Measurements from ENCODE around the gene KCP. TPM values are rescaled to one million over a fixed set of nuclear protein-coding genes. Genes with fewer than 3 reads are reported as not detected.
A peak's percentile ranks its signal among the peaks of the same experiment; 100 is the strongest.

Gene KCP
- total RNA-seq, 4 donors from 2014 or later = 0.46 to 3.3 (median 1.2) TPM

DNA sequence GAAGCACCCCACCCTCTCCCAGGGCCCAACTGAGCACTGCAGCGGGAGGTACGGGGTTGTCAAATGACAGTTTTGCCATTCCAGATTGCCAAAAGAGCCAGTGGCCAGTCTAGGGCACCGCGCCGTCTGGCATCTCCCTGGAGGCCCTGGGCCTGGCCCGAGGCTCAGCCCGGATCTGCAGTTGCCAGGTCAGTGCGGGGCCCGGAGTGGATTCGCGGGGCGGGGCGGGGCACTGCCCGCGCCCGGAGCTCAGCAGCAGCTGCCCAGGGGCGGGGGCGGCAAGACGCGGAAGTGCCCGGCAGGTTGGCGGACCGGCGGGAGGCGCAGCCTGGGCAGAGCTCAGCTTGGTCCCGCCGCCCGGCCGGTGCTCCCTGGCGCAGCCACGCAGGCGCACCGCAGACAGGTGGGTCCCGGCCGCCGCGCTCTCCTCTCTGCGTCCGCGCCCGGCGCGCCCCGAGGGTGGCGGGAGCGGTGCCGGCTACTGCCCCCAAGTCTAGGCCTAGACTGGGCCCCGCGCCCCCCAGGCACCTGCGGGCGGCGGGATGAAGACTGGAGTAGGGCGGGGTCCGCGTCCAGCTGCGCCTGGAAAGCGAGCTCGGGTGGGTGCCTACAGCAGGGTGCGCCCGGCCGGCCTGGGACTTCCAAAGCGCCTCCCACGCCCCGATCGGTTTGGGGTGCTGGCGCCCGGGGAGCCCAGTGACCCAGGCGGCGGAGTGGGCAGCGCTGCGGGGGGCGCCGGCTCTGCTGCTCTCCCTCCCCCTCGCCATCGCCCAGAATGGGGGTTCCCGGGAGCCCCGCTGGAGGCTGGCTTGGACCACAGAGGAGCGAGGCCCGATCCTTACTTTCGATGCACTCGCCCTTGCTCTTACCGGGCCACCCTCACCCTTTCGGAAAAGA lies 27.4 kb upstream of the KCP start, which contains the start of gene IRF5:
Gene IRF5 (plus strand): TSS at position 281 of the 897 bp plus-strand sequence. CDS start 4,155 bp downstream, outside the sequence.
- TF ChIP-seq, protein P1, sequence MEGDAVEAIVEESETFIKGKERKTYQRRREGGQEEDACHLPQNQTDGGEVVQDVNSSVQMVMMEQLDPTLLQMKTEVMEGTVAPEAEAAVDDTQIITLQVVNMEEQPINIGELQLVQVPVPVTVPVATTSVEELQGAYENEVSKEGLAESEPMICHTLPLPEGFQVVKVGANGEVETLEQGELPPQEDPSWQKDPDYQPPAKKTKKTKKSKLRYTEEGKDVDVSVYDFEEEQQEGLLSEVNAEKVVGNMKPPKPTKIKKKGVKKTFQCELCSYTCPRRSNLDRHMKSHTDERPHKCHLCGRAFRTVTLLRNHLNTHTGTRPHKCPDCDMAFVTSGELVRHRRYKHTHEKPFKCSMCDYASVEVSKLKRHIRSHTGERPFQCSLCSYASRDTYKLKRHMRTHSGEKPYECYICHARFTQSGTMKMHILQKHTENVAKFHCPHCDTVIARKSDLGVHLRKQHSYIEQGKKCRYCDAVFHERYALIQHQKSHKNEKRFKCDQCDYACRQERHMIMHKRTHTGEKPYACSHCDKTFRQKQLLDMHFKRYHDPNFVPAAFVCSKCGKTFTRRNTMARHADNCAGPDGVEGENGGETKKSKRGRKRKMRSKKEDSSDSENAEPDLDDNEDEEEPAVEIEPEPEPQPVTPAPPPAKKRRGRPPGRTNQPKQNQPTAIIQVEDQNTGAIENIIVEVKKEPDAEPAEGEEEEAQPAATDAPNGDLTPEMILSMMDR (IDR thresholded peaks at IDR 0.05) = no peak
- DNase-seq (ENCODE audit: low spot score) = no peak
- peak; percentile 72 for ATAC-seq (ENCODE audit: low FRiP score)

DNA sequence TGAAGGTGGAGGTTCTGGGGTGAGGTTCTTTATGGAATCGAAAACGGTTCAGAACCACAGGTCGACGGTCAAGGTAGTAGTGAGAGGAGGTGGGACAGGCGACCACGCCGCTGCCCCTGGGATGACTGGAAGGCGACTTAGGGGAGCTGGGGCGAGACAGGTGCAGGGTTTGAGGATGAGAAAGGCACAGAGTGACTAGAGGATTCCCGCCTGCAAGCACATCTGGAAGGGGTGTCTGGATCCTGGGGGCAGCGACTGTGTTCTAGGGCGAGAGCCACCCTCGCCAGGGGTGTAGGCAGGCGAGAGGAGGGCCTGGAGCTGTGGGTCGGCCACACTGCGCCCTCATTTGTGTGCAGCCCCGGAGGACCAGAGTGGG lies 26.8 kb upstream of the KCP start:
- TF ChIP-seq, protein P1 (IDR thresholded peaks at IDR 0.05) = no peak
- DNase-seq (ENCODE audit: low spot score) = no peak
- no peak for ATAC-seq (ENCODE audit: low FRiP score)

DNA sequence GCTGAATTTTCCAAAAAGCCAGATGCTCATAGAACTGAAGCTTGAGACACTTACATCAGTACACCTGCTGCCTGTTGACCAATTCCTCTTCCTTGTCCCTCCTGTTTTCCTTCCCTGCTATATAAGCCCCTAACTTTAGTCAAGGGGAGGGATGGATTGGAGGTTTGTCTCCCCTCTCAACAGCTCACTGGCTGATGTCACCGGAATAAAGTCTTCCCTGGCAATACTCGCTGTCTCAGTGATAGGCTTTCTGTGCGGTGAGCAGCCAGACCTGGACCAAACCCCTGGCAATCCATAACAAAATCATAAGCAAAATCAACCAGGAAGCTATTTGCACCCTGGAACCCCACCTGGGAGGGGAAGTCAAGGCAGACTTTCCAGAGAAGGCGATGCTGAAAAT lies 26.3 kb upstream of the KCP start:
- TF ChIP-seq, protein P1 (IDR thresholded peaks at IDR 0.05) = no peak
- ATAC-seq (ENCODE audit: low FRiP score) (no peak), DNase-seq (ENCODE audit: low spot score) (no peak)

DNA sequence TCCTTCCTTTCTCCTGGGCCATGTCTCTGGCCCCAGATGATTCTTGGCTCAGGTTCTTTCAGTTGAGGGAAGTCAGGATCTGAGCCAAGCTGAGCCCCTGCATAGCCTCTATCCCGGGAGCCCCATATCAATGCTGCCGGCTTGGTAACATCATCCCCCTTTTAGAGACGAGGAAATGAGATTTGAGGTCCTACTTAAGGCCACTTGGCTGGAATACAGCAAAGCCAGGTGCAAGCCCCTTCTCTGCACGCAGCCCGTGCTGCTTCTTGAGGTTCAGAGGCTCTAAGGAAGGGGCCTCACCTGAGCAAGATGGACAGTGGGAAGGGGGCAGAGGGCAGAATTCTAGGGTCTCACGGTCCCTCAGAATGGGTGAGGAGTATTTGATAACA lies 24.8 kb upstream of the KCP start:
- TF ChIP-seq, protein P1 (IDR thresholded peaks at IDR 0.05) = no peak
- DNase-seq (ENCODE audit: low spot score) (no peak), ATAC-seq (ENCODE audit: low FRiP score) (no peak)

DNA sequence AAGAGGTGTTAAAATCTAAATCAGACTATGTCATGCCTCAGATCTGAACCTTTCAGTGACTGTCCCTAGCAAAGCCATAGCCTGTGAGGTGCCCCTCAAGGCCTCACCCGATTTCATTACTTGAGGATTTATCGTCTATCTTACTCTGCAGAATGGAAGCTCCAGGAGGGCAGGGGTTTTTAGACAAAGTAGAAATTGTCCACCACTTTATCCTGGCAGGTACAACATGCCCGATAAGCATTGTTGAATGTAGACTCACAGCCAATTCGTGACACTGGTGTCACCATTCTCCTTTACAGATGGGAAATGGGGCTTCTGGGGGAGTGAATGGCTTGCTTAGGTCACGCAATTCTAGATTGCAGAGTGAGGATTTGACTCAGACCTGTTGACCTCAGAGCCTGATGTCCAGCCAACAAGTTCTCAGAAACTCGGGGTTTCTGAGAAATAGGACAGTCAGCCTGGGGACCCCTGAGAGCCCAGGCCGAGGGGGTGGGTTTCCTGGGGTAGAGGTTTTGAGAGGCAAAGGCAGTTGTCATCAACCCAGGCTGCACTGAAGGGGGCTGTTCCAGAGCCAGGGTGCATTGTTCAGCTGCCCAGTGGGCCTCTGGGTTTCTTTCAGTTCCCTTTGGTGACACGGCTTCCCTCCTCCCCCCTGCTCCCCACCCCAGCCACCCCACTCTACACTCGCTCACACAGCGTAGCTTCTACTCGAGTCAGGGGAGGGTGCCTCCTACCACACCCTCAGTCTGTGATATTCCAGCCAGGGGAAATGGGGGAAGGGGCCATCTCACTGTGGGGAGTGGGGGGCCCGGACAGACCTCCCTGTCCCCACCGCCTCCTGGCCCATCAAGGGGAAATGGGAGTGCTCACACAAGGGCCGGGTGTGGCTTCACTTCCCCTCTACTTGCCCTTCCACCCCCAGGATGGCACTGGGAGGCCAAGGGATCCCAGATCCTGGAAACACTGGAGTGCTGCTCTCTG lies 24.1 kb upstream of the KCP start:
- TF ChIP-seq, protein P1 (IDR thresholded peaks at IDR 0.05) = no peak
- ATAC-seq (ENCODE audit: low FRiP score) (no peak), DNase-seq (ENCODE audit: low spot score) (no peak)

DNA sequence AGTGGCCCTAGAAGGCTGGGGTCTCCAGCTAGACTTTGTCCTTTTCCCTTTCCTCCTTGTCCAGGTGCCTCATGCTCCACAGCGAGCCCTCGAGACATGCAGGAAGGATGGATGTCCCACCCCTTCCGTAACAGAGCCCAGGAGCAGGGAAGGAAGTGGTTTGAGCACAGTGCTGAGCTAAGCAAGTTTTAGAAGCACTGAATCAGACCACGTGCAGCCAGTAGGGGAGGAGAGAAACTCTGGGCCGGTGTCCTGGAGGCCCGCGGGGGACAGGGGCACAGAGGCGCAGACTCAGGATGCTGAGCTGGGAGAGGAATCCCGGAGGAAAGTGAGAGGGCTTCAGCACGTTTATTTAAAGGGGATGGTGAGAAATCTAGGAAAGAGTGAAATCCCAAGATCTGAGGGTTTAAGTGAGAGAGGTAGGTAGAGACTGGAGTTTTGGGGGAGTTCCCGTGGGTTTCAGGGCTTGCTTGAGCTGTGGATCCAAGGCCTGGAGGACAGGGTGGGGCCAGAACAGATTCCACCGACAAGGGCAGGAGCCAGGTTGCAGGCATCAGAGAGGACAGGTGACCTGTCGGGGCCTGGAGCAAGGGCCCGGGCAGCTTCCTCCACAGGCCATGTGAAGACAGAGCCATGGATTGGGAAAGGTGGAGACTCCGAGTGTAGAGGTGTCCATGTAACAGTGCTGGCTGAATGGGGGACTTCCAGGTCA lies 22.8 kb upstream of the KCP start:
- ATAC-seq (ENCODE audit: low FRiP score) = no peak
- no peak for DNase-seq (ENCODE audit: low spot score)

More for the DNA sequence above, 22.8 kb upstream of the KCP start:
- TF ChIP-seq, protein P1 (IDR thresholded peaks at IDR 0.05) = no peak

All from omental fat pad (tissue), 4 donors.